ENCODE data around the gene PLA2G2C.
"Not testable (repeated sequence)": the region's sequence is repeated elsewhere in the genome, so short reads cannot be mapped to it uniquely, and the experiment has no call there.

Gene PLA2G2C

DNA sequence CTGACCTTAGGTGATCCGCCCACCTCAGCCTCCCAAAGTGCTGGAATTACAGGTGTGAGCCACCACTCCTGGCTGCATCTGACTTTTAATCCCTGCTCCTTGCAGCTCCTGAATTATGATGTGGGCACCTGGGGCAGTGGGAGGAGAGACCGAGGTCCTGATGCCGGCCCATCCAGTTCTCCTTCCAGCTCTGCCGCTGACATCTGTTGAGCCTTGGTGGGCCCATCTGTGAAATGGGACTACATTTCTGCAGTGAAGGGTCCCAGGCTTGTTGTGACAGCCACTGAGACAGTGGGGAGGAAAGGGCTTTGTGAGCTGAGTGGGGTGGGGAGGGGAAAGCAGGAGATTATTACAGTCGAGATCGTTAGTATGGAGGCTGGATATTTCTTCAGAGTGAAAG, 35.3 kb downstream of the PLA2G2C start:
- DNase-seq, result no peak

DNA sequence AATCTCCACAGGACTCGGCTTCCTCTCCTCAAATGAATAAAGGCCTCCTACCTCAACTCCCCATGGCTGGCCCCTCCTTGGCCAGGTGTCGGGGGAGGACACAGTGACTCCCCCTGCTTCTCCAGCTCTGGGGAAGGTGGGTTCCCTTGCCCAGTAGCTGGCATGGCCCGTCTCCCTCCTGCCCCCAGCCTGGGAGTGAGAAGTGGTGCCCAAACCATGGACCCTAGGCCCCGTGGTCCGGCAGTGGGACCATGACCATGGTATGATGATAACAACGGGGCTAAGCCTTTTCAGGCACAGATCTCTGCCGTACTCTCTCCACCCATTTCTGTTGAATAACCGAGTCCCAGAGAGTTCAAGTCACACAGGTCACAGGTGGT, 36.0 kb downstream of the PLA2G2C start:
- DNase-seq, result no peak

- no peak for DNase-seq
Measured at GRCh38 chr1:20149601-20150325, 36.6 kb downstream of the PLA2G2C start.

GRCh38 chr1:20148571-20149500, 37.5 kb downstream of the PLA2G2C start:
- no peak for DNase-seq

GRCh38 chr1:20147846-20148570, 38.3 kb downstream of the PLA2G2C start:
- no peak for DNase-seq

- no peak for DNase-seq
Measured at GRCh38 chr1:20143734-20144565, 42.4 kb downstream of the PLA2G2C start.

DNA sequence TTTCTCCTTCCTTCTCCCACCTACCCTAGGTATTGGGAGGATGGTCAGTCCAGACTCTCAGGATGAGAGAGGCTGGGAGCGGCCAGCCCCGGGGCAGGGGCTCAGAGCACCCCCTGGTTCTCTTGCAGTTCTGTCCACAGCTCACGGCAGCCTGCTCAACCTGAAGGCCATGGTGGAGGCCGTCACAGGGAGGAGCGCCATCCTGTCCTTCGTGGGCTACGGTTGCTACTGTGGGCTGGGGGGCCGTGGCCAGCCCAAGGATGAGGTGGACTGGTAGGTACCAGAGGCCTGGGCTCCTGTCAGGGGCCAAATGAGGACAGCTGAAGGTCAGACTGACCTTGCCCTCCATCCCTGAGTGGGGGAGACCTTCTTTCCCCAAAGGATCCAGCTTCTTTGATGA, 43.0 kb downstream of the PLA2G2C start:
- DNase-seq, result no peak

DNA sequence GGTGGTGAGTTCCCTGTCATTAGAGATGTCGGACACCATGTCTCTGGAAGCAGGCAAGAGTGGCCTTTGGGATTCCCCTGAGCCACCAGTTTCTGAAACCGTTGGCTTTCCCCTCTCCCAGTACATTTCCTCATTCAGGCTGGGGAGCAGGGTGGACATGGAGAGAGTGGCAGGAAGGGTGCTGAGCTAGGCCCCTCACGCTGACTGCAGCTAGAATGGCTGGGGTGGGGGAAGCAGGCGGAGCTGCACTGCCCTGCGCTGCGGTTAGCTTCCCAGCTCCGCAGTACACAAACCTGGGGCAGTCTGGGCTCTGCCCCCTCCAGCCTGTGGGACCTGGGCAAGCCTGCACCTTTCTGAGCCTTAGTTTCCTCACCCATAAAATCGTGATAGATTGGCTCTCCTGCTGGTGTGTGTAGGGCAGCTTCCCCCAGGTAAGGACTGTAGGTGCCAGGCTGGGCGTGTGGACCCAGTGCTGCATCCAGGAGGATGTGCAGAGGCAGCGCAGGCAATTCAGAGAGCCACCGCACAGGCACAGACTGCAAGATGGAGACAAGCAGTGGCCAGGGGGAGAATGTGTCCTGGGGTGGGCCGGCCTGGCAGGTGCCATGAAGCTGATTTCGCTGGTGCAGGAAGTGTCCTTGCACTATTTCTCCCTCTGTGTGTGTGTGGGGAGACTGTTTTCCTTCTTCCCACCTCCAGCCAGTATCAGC, 44.2 kb downstream of the PLA2G2C start:
- DNase-seq, result no peak

GRCh38 chr1:20141466-20141865, 44.9 kb downstream of the PLA2G2C start:
- no peak for DNase-seq

- no peak for DNase-seq
Measured at GRCh38 chr1:20141001-20141400, 45.3 kb downstream of the PLA2G2C start.

- DNase-seq, result no peak
Measured at GRCh38 chr1:20139776-20140612, 46.3 kb downstream of the PLA2G2C start.

GRCh38 chr1:20138961-20139550, 47.3 kb downstream of the PLA2G2C start, which contains the start of gene PLA2G2F:
PLA2G2F (plus strand) TSS chr1:20139323; CDS start chr1:20139428, 105 bp downstream.
- no peak for DNase-seq

GRCh38 chr1:20138346-20138745, 48.0 kb downstream of the PLA2G2C start:
- DNase-seq, result no peak

GRCh38 chr1:20137604-20138003, 48.7 kb downstream of the PLA2G2C start:
- DNase-seq, result no peak

DNA sequence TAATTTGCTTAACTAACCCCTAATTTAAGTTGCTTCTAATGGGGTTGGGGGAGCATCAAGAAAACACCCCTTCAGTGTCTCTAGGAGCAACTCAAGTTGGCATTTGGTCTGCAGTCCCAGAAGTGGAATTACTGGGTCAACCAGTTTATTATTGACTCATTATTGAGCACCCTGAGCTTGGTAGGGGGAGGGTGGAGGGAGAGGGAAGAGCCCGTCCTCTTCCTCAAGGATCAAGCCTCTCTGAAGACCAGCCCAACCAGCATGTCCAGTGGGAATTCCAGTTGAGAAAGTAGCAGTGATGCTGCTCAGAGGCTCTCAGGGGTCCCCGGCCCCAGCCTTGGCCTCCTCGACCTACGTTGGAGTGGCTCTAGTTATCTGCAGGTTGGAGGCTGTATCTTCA, 49.3 kb downstream of the PLA2G2C start:
- DNase-seq, result no peak

DNA sequence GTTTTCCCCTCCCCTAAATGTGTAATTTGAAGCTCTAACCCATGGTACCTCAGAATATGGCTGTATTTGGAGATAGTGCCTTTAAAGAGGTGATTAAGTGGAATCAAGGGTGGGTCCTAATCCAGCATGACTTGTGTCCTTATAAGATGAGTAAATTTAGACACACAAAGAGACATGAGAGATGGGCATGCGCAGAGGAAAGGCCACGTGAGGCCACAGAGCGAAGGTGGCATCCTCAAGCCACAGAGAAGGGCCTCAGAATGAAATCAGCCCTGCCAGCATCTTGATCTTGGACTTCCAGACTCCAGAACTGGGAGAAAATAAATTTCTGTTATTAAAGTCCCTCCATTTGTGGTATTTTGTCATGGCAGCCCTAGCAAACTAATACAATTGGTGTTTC, 50.1 kb downstream of the PLA2G2C start:
- no peak for DNase-seq

DNA sequence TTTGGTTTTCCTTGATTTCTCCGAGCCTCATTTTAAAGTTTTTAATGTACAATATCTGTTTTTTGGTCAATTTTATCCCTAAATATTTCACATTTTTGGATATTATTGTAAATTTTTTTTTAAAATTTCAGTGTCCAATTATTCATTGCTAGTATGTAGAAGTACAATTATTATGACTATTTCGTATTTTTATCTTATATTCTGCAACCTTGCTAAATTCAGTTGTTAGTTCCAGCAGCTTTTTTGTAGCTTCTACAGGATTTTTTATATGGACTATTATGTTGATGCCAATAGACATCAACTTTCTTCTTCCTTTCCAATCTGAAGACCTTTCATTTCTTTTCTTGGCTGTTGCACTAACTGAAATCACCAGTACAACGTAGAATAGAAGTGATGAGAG, 51.3 kb downstream of the PLA2G2C start:
- no peak for DNase-seq

GRCh38 chr1:20130518-20130917, 55.8 kb downstream of the PLA2G2C start:
- DNase-seq, result not testable (repeated sequence)

GRCh38 chr1:20126806-20127440, 59.4 kb downstream of the PLA2G2C start:
- no peak for DNase-seq

Data from NCI-H2171 treated with DMSO at 0.1 percent for 48 hours (cell line).